Endothelial cell of umbilical vein (primary cell): Measurements from ENCODE around the gene ACSS1. TPM values are rescaled to one million over a fixed set of nuclear protein-coding genes. Genes with fewer than 3 reads are reported as not detected.

ENCODE experiments used
- BruUV-seq: library from RNA; stranded (reverse); fragments of 400-500 nt; replicated peaks from 2 replicates; lab custom pipeline; 2021; lab: Mats Ljungman, UMichigan
- CTCF ChIA-PET: fragments of 300-600, 350-600 bp; sonication (Branson Sonifier 250); formaldehyde crosslinking; loops from one replicate; lab custom pipeline; 2021; ENCODE audit warnings: antibody characterized with exemption, inconsistent platforms; lab: Charles Lee
- POLR2A ChIA-PET: fragments of 300-600, 350-600 bp; sonication (Branson Sonifier 250); formaldehyde crosslinking; loops from one replicate; lab custom pipeline; 2021; ENCODE audit warnings: antibody characterized with exemption, inconsistent platforms; lab: Charles Lee
- DNase-seq: peaks from one replicate; pipeline ENCODE4 v3.0.0-alpha.2; 2011; ENCODE audit warnings: low read depth, low spot score
- FAIRE-seq: peaks from 2 replicates; lab custom pipeline; 2011; peaks lifted over from hg19 to GRCh38; lab: Jason Lieb, UNC
- H2AFZ ChIP-seq: 2 replicates; pipeline ENCODE4 v1.6.0; 2012; ENCODE audit warnings: low read depth, low read length, control low read depth, inconsistent platforms
- H3K27ac ChIP-seq: 2 replicates; pipeline ENCODE4 v1.5.1; 2011; ENCODE audit warnings: low read depth, mild to moderate bottlenecking, control low read depth, low read length, moderate library complexity; ENCODE audit not compliant: insufficient read depth
- H3K27me3 ChIP-seq, 2 experiments: 2 replicates each; pipeline versions ENCODE4 v1.6.0 to v1.6.1; 2011; ENCODE audit warnings: low read length in 2 of 2, mixed read lengths in 1 of 2; ENCODE audit not compliant: control insufficient read depth in 2 of 2, insufficient read depth in 2 of 2
- H3K36me3 ChIP-seq, 2 experiments: 2 replicates in 1 of 2; 3 replicates in 1 of 2; pipeline ENCODE4 v1.5.1; 2011; ENCODE audit warnings: low read length in 2 of 2, mild to moderate bottlenecking in 1 of 2, moderate library complexity in 1 of 2; ENCODE audit not compliant: control insufficient read depth in 2 of 2, insufficient read depth in 2 of 2; ENCODE audit errors: extremely low read depth in 1 of 2
- H3K4me1 ChIP-seq: 3 replicates; pipeline ENCODE4 v1.5.1; 2011; ENCODE audit warnings: mild to moderate bottlenecking, low read length; ENCODE audit not compliant: control insufficient read depth, insufficient read depth; ENCODE audit errors: extremely low read depth
- H3K4me2 ChIP-seq: 2 replicates; pipeline ENCODE4 v1.6.1; 2011; ENCODE audit warnings: low read length, control low read depth, mixed read lengths; ENCODE audit not compliant: insufficient read depth
- H3K4me3 ChIP-seq, 3 experiments: fragments of 200-600 bp in 1 of 3; sonication (generic), shearing (Covaris generic) in 1 of 3; replicated peaks in 1 of 3; 2 replicates each; pipeline ENCODE4 v1.5.1; 2011 to 2016; ENCODE audit warnings: control low read depth in 3 of 3, low read length in 3 of 3, mild to moderate bottlenecking in 2 of 3, inconsistent platforms in 1 of 3, low read depth in 1 of 3, moderate library complexity in 1 of 3; ENCODE audit not compliant: insufficient read depth in 1 of 3
- H3K79me2 ChIP-seq: 2 replicates; pipeline ENCODE4 v1.6.0; 2012; ENCODE audit warnings: low read length, inconsistent platforms; ENCODE audit not compliant: control insufficient read depth, insufficient read depth
- H3K9ac ChIP-seq: replicated peaks from 2 replicates; pipeline ENCODE3; 2011; ENCODE audit warnings: low read length, control low read depth; ENCODE audit not compliant: insufficient read depth; ENCODE audit errors: extremely low read depth
- H3K9me1 ChIP-seq: replicated peaks from 3 replicates; pipeline ENCODE4 v1.6.0; 2011; ENCODE audit warnings: mild to moderate bottlenecking, low read length; ENCODE audit not compliant: control insufficient read depth, insufficient read depth; ENCODE audit errors: extremely low read depth
- H3K9me3 ChIP-seq: replicated peaks from 2 replicates; pipeline ENCODE4 v1.5.1; 2012; ENCODE audit warnings: low read length, inconsistent platforms; ENCODE audit not compliant: control insufficient read depth, insufficient read depth
- H4K20me1 ChIP-seq: replicated peaks from 2 replicates; pipeline ENCODE3; 2011; ENCODE audit warnings: mild to moderate bottlenecking, low read length; ENCODE audit not compliant: control insufficient read depth, insufficient read depth; ENCODE audit errors: extremely low read depth
- CTCF ChIP-seq, 2 donors: IDR thresholded peaks; 1 replicate in 1 of 2; 2 replicates in 1 of 2; pipeline ENCODE4 v1.5.1; 2011; ENCODE audit warnings: low read length in 2 of 2, mild to moderate bottlenecking in 2 of 2, moderate library complexity in 2 of 2, control low read depth in 1 of 2, inconsistent platforms in 1 of 2, low read depth in 1 of 2; ENCODE audit not compliant: insufficient read depth in 1 of 2; ENCODE audit errors: extremely low read depth in 1 of 2
- EZH2 ChIP-seq: IDR thresholded peaks from 2 replicates; pipeline ENCODE4 v1.6.1; 2012; ENCODE audit warnings: borderline replicate concordance, low read depth, mild to moderate bottlenecking, moderate library complexity, low read length, inconsistent platforms; ENCODE audit not compliant: severe bottlenecking
- FOS ChIP-seq: IDR thresholded peaks from 2 replicates; pipeline ENCODE4 v1.6.1; 2011; ENCODE audit warnings: mild to moderate bottlenecking, low read length, moderate library complexity, borderline replicate concordance; ENCODE audit not compliant: insufficient read depth
- GATA2 ChIP-seq: IDR thresholded peaks from 2 replicates; pipeline ENCODE4 v1.7.0; 2011; ENCODE audit warnings: low read depth, mild to moderate bottlenecking, moderate library complexity, mixed read lengths, low read length; ENCODE audit not compliant: insufficient read length, insufficient read depth
- JUN ChIP-seq: IDR thresholded peaks from 2 replicates; pipeline ENCODE4 v1.6.1; 2011; ENCODE audit warnings: borderline replicate concordance, low read depth; ENCODE audit not compliant: insufficient read length, insufficient read depth
- MAX ChIP-seq: IDR thresholded peaks from 2 replicates; pipeline ENCODE4 v1.6.1; 2011; ENCODE audit not compliant: insufficient read depth, insufficient read length
- MYC ChIP-seq: IDR thresholded peaks from one replicate; pipeline ENCODE4 v1.6.1; 2011; ENCODE audit warnings: mild to moderate bottlenecking, low read depth, low read length
- POLR2A ChIP-seq: IDR thresholded peaks from 2 replicates; pipeline ENCODE4 v1.6.1; 2012; ENCODE audit warnings: low read depth, mild to moderate bottlenecking, control low read depth, low read length
- POLR2AphosphoS5 ChIP-seq: IDR thresholded peaks from 2 replicates; pipeline ENCODE4 v1.6.1; 2012; ENCODE audit warnings: low read depth, mild to moderate bottlenecking, control low read depth, low read length, moderate library complexity; ENCODE audit not compliant: insufficient read depth
- dilution Hi-C: fragments of 300-500 bp; cut with MboI; formaldehyde crosslinking; loops from one replicate; pipeline ENCODE4 v1.15.0; 2019; ENCODE audit warnings: low sequenced_read_pairs; ENCODE audit not compliant: extremely low pct_ligation_motif_present
- intact Hi-C: fragments of 100-400 bp; cut with micrococcal nuclease; formaldehyde crosslinking; loops from one replicate; pipeline ENCODE4 v1.10.0; 2022
- polyA plus RNA-seq, 4 experiments: library from polyadenylated mRNA; depleted of rRNA in 3 of 4; stranded (reverse) in 3 of 4; unstranded in 1 of 4; fragments of >200 nt; gene quantifications; 2 replicates each; pipeline versions ENCODE4 v1.2.1 to v1.2.3, GENCODE V29; 2011 to 2012; ENCODE audit warnings: missing spikeins in 1 of 4
- total RNA-seq: library from RNA; stranded (reverse); gene quantifications from 2 replicates; pipeline ENCODE4 v1.2.3, GENCODE V29; 2021

Gene ACSS1
- total and polyA plus RNA-seq, 2 donors (not counting 3 experiments of a cell fraction or from before 2014, with no cell fraction given) = 6.2 to 17.9 TPM

- Histone ChIP-seq H3K4me1 (no peaks in the 10 kb centered on the region), H3K9me3 (no peaks in the 10 kb centered on the region), H3K9me1 (no peaks in the 10 kb centered on the region), H3K4me2 (no peak overlapping the region), H3K9ac (no peak overlapping the region), H3K79me2 (no peaks in the 10 kb centered on the region), H3K27ac (no peak overlapping the region), H2AFZ (no peak overlapping the region), H3K27me3 (peaks cover 0 to 1% of the 10 kb centered on the region in 2 experiments), H3K4me3 (no peak overlapping the region), H3K36me3 (no peaks in the 10 kb centered on the region), H4K20me1 (no peaks in the 10 kb centered on the region)
- ChIA-PET CTCF (no interaction called here), POLR2A (no interaction called here)
- no TSS peak for BruUV-seq
- FAIRE-seq (no peak), DNase-seq (no peak)
- dilution Hi-C loops (no loop called here), intact Hi-C loops (no loop called here)
- TF ChIP-seq EZH2 = no peak
- no peak for TF ChIP-seq GATA2
- TF ChIP-seq JUN = no peak
- TF ChIP-seq POLR2AphosphoS5 = no peak
- no peak for TF ChIP-seq MYC
- no peak for TF ChIP-seq POLR2A
- no peak for TF ChIP-seq FOS
- no peak for TF ChIP-seq CTCF (IDR thresholded peaks at IDR 0.05; ENCODE audit: extremely low read depth in 1 of 2, insufficient read depth in 1 of 2, low read depth in 1 of 2, low read length in 2 of 2)
- TF ChIP-seq MAX = no peak
Observed at GRCh38 chr20:25006431-25007167, 51.3 kb downstream of the ACSS1 start.
